Brain microvascular endothelial cell (primary cell): ENCODE measurements around the gene TARBP1.

Experiments used
- DNase-seq: peaks from one replicate; pipeline ENCODE4 v3.0.0-alpha.2; 2020
- H3K27ac ChIP-seq: fragments of 250-450 bp; sonication (Bioruptor Pico); 2 replicates; pipeline ENCODE4 v1.5.1; 2020; ENCODE audit warnings: mild to moderate bottlenecking, moderate library complexity
- H3K27me3 ChIP-seq: fragments of 250-450 bp; sonication (Bioruptor Pico); replicated peaks from 2 replicates; pipeline ENCODE4 v1.5.1; 2020; ENCODE audit warnings: mild to moderate bottlenecking
- H3K36me3 ChIP-seq: fragments of 250-450 bp; sonication (Bioruptor Pico); replicated peaks from 2 replicates; pipeline ENCODE4 v1.5.1; 2020; ENCODE audit warnings: mild to moderate bottlenecking
- H3K4me3 ChIP-seq: 2 replicates; pipeline ENCODE4 v1.5.1; 2011; ENCODE audit warnings: low read depth, mild to moderate bottlenecking, control low read depth, low read length, moderate library complexity
- CTCF ChIP-seq: IDR thresholded peaks from 2 replicates; pipeline ENCODE4 v1.5.1; 2011; ENCODE audit warnings: low read depth, mild to moderate bottlenecking, moderate library complexity, low read length, control low read depth, inconsistent platforms; ENCODE audit errors: missing control alignments
- in situ Hi-C: cut with HindIII; loops from 2 replicates; pipeline ENCODE4 v1.10.0; 2017; ENCODE audit warnings: low sequenced_read_pairs, low pct_ligation_motif_present

TARBP1 gene

GRCh38 chr1:234452406-234452965 is 26.5 kb downstream of the TARBP1 start:
- Histone ChIP-seq H3K27me3 (no peaks in the 10 kb centered on the region), H3K27ac (no peak overlapping the region), H3K36me3 (peaks cover 8% of the 10 kb centered on the region), H3K4me3 (no peak overlapping the region)
- TF ChIP-seq CTCF: no peak
- in situ Hi-C loops: no loop called here
- DNase-seq: no peak

- Histone ChIP-seq H3K27me3 (no peaks in the 10 kb centered on the region), H3K27ac (no peak overlapping the region), H3K36me3 (no peaks in the 10 kb centered on the region), H3K4me3 (no peak overlapping the region)
- no peak for DNase-seq
- no peak for TF ChIP-seq CTCF
- in situ Hi-C loops: no loop called here
These were observed 38.6 kb downstream of the TARBP1 start for GRCh38 chr1:234440348-234440747.

- Histone ChIP-seq H3K36me3 (no peaks in the 10 kb centered on the region), H3K4me3 (no peak overlapping the region), H3K27me3 (no peaks in the 10 kb centered on the region), H3K27ac (no peak overlapping the region)
- TF ChIP-seq CTCF: no peak
- no peak for DNase-seq
- in situ Hi-C loops: no loop called here
These were observed 40.4 kb downstream of the TARBP1 start for GRCh38 chr1:234438579-234438978.

- Histone ChIP-seq H3K27ac (no peak overlapping the region), H3K4me3 (no peak overlapping the region), H3K27me3 (no peaks in the 10 kb centered on the region), H3K36me3 (peaks cover under 1% of the 10 kb centered on the region)
- in situ Hi-C loops: no loop called here
- peak; percentile 9 for TF ChIP-seq CTCF
- no peak for DNase-seq
These were observed 41.4 kb downstream of the TARBP1 start for GRCh38 chr1:234437423-234438171.

- in situ Hi-C loops: no loop called here
- Histone ChIP-seq H3K27ac (no peak overlapping the region), H3K36me3 (peaks cover 2% of the 10 kb centered on the region), H3K4me3 (no peak overlapping the region), H3K27me3 (no peaks in the 10 kb centered on the region)
- DNase-seq: no peak
- TF ChIP-seq CTCF: no peak
These were observed 43.4 kb downstream of the TARBP1 start for GRCh38 chr1:234435620-234436019.
